Suprapubic skin (tissue), 4 donors: ENCODE data around the gene AGTRAP. TPM values are rescaled to one million over a fixed set of nuclear protein-coding genes. Genes with fewer than 3 reads are reported as not detected.

Experiments
- DNase-seq, 2 donors: peaks; one replicate each; pipeline ENCODE4 v3.0.0-alpha.2; 2019; ENCODE audit warnings: low spot score in 2 of 2
- H3K27ac ChIP-seq: fragments of 200-600 bp; sonication (generic); one replicate; pipeline ENCODE4 v1.5.1; 2019
- H3K27me3 ChIP-seq: fragments of 200-600 bp; sonication (generic); one replicate; pipeline ENCODE4 v1.5.1; 2019
- H3K36me3 ChIP-seq: fragments of 200-600 bp; sonication (generic); one replicate; pipeline ENCODE4 v1.5.1; 2019
- H3K4me1 ChIP-seq: fragments of 200-600 bp; sonication (generic); one replicate; pipeline ENCODE4 v1.5.1; 2019
- H3K4me3 ChIP-seq: fragments of 200-600 bp; sonication (generic); one replicate; pipeline ENCODE4 v1.5.1; 2019; ENCODE audit warnings: mild to moderate bottlenecking
- H3K9me3 ChIP-seq: fragments of 200-600 bp; sonication (generic); one replicate; pipeline ENCODE4 v1.5.1; 2019
- EP300 ChIP-seq: sonication (generic); formaldehyde crosslinking; IDR thresholded peaks from one replicate; pipeline ENCODE4 v1.6.1; 2017; ENCODE audit warnings: antibody characterized with exemption
- POLR2A ChIP-seq, 2 donors: fragments of 450-650 bp; IDR thresholded peaks; one replicate each; pipeline ENCODE4 v1.6.1; 2017; ENCODE audit warnings: antibody characterized with exemption in 2 of 2, mild to moderate bottlenecking in 2 of 2, moderate library complexity in 2 of 2
- POLR2AphosphoS5 ChIP-seq, 3 donors: sonication (generic); formaldehyde crosslinking; IDR thresholded peaks; one replicate each; pipeline ENCODE4 v1.6.1; 2017; ENCODE audit warnings: antibody characterized with exemption in 3 of 3
- WGBS: methylation state at CpG from one replicate; pipeline ENCODE4 v1.1.5; 2018; 5-methylcytosine and 5-hydroxymethylcytosine counted together
- total RNA-seq, 4 donors: library from RNA; depleted of rRNA; stranded (reverse); fragments of >200 nt; gene quantifications; one replicate each; pipeline ENCODE4 v1.1.0, GENCODE V29; 2016
- TF ChIP-seq, protein P1 (sequence below), 2 donors: fragments of 200-600 bp in 1 of 2; fragments of 450-650 bp in 1 of 2; sonication (generic) in 1 of 2; IDR thresholded peaks; one replicate each; pipeline ENCODE4 v1.5.1; 2016 to 2019; ENCODE audit warnings: antibody characterized with exemption in 2 of 2, mild to moderate bottlenecking in 1 of 2, moderate library complexity in 1 of 2

The AGTRAP gene
- total RNA-seq, 4 donors from 2014 or later: 34.7 to 52.5 (median 47.2) TPM

DNA sequence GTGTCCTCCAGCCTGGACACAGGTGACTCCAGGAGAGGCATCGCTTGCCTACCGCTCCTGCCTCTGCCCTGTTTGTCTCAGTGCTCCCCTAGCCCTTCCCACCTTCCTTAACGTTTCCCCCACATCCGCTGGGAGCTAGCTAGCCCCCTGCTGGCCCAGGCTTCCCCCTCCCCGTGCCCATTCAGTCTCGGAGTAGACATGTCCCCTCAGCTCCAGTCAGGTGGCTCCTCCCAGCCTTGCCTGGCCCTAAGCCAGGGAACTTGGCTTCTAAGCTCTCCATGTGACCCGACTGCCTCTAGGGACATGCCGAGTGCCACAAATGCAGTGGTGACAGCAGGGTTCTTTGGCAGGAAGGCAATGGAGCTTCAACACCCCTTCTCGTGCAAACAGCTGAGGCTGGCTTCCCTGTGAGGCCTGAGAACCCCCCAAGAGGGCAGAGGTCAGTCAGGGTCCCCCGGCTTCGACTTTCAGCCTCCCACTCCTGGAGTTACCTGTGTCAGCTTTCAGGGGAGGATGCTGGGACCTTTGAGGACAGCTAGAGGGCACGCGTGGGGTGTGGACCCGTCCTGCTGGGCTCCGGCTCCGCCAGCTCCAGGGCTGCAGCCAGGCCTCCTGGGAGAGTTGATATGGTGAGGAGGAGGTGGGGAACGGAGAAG lies 28.2 kb upstream of the AGTRAP start:
- 19% methylated on average over 8 of the region's 17 CpGs for WGBS
- TF ChIP-seq, protein P1, sequence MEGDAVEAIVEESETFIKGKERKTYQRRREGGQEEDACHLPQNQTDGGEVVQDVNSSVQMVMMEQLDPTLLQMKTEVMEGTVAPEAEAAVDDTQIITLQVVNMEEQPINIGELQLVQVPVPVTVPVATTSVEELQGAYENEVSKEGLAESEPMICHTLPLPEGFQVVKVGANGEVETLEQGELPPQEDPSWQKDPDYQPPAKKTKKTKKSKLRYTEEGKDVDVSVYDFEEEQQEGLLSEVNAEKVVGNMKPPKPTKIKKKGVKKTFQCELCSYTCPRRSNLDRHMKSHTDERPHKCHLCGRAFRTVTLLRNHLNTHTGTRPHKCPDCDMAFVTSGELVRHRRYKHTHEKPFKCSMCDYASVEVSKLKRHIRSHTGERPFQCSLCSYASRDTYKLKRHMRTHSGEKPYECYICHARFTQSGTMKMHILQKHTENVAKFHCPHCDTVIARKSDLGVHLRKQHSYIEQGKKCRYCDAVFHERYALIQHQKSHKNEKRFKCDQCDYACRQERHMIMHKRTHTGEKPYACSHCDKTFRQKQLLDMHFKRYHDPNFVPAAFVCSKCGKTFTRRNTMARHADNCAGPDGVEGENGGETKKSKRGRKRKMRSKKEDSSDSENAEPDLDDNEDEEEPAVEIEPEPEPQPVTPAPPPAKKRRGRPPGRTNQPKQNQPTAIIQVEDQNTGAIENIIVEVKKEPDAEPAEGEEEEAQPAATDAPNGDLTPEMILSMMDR (IDR thresholded peaks at IDR 0.05): no peak
- TF ChIP-seq EP300 (no peak), POLR2A (IDR thresholded peaks at IDR 0.05) (no peak), POLR2AphosphoS5 (IDR thresholded peaks at IDR 0.05) (no peak)
- Histone ChIP-seq H3K4me1 (peaks cover 5% of the 10 kb centered on the region), H3K27ac (no peak overlapping the region), H3K9me3 (no peaks in the 10 kb centered on the region), H3K4me3 (no peak overlapping the region), H3K36me3 (no peaks in the 10 kb centered on the region), H3K27me3 (peaks cover 32% of the 10 kb centered on the region)
- no peak for DNase-seq

DNA sequence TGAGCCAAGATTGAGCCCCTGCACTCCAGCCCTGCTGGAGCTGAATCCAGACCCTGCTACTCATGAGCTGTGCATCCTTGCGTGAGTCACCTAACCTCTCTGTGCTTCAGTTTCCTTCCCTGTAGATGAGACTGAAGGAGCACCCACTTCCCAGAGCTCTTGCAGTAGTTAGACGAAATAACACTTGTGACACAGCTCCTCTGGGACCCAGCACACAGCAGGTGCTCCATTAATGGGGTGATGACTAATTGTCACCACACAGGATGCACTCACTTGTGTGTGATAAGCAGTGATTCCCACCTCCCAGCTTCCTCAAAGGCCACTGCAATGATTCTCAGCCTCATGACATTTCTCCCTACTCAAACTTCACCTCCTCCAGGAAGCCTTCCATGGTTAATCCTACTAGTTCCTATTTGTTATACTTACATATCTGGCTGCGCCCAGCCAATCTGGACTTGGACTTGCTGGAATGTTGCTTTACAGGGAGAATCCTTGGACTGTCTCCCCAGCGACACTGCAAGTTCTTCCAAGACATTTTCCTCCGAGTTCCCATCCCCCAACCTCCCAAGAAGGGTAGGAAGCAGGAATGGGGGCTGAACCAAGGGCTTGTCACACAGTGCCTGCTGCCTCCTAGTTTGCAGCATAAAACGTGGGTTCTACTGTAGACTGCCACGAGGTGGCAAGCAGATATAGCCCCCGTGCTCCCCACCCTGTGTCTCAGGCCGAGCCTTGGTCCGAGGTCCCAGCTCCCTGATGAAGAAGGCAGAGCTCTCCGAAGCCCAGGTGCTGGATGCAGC lies 27.2 kb upstream of the AGTRAP start:
- Histone ChIP-seq H3K27me3 (peaks cover 29% of the 10 kb centered on the region), H3K4me3 (no peak overlapping the region), H3K36me3 (no peaks in the 10 kb centered on the region), H3K4me1 (peaks cover 5% of the 10 kb centered on the region), H3K9me3 (no peaks in the 10 kb centered on the region), H3K27ac (no peak overlapping the region)
- DNase-seq: no peak
- 80% methylated on average over 8 of the region's 11 CpGs for WGBS
- TF ChIP-seq, protein P1 (IDR thresholded peaks at IDR 0.05): no peak
- TF ChIP-seq POLR2A (IDR thresholded peaks at IDR 0.05) (no peak), EP300 (no peak), POLR2AphosphoS5 (IDR thresholded peaks at IDR 0.05) (no peak)

DNA sequence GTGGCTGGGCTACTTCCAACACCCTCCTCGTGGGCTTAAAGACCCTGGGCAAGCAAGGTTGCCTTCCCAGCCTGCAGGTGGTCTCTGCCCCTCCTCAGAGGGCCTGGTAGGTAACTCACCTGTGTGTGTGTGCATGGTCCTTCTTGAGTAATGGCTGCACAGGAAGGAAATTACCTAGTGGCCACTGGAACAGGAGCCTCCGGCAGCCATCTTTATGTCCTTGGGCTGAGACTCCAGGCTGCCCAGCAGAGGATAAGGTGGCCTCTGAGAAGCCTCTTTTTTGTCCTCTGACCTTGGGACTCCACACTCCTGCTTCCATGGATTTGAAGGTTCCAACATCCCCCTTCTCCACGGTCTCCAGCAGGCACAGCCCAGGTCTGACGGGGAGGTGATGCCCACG lies 24.4 kb upstream of the AGTRAP start:
- Histone ChIP-seq H3K9me3 (no peaks in the 10 kb centered on the region), H3K4me3 (no peak overlapping the region), H3K4me1 (peaks cover 5% of the 10 kb centered on the region), H3K27me3 (peaks cover 15% of the 10 kb centered on the region), H3K27ac (no peak overlapping the region), H3K36me3 (no peaks in the 10 kb centered on the region)
- DNase-seq: no peak
- TF ChIP-seq EP300 (no peak), POLR2AphosphoS5 (IDR thresholded peaks at IDR 0.05) (no peak), POLR2A (IDR thresholded peaks at IDR 0.05) (no peak)
- TF ChIP-seq, protein P1 (IDR thresholded peaks at IDR 0.05): no peak
- WGBS: 91% methylated on average over 3 of the region's 5 CpGs

DNA sequence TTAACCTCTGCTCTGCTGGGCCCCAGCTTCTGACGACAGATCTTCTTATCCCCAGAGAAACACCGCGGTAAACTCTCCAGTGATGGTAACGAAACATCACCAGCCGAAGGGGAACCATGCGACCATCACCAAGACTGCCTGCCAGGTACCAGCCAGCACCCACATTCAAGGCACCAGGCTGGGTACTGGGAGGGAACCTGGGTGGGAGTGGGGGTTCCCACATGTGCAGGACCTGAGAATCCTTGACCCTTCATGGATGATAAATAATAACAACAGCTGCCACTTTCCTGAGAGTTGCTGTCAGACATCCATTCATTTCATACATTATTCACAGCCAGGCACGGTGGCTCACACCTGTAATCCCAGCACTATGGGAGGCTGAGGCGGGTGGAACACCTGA lies 23.7 kb upstream of the AGTRAP start:
- no peak overlapping the region for H3K4me3 ChIP-seq
- H3K36me3 ChIP-seq: no peaks in the 10 kb centered on the region
- 80% methylated on average over 1 of the region's 8 CpGs for WGBS
- no peak overlapping the region for H3K27ac ChIP-seq
- DNase-seq: no peak
- H3K27me3 ChIP-seq: peaks cover 15% of the 10 kb centered on the region
- peaks cover 4% of the 10 kb centered on the region for H3K4me1 ChIP-seq
- no peak for TF ChIP-seq EP300
- TF ChIP-seq POLR2A (IDR thresholded peaks at IDR 0.05): no peak
- TF ChIP-seq POLR2AphosphoS5 (IDR thresholded peaks at IDR 0.05): no peak
- TF ChIP-seq, protein P1 (IDR thresholded peaks at IDR 0.05): no peak
- no peaks in the 10 kb centered on the region for H3K9me3 ChIP-seq

DNA sequence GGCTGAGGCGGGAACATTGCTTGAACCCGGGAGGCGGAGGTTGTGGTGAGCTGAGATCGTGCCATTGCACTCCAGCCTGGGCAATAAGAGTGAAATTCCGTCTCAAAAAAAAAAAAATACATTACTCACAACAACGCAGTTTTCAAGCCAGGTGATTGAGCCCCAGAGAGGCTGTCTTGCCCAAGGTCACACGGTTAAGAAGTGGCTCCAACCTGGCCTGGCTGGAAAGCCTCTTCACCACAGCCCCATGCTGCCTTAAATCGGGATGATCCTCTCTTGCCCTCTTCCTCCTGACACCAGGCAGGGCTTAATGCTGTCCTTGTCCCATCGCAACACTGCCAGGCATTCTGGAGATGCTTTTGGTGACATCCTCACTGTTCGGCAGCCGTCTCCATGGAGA lies 22.8 kb upstream of the AGTRAP start:
- WGBS: 83% methylated on average over 11 of the region's 11 CpGs
- Histone ChIP-seq H3K27me3 (peaks cover 15% of the 10 kb centered on the region), H3K9me3 (no peaks in the 10 kb centered on the region), H3K36me3 (no peaks in the 10 kb centered on the region), H3K4me3 (no peak overlapping the region), H3K27ac (no peak overlapping the region), H3K4me1 (no peaks in the 10 kb centered on the region)
- DNase-seq: no peak
- TF ChIP-seq POLR2AphosphoS5 (IDR thresholded peaks at IDR 0.05) (no peak), POLR2A (IDR thresholded peaks at IDR 0.05) (no peak), EP300 (no peak)
- TF ChIP-seq, protein P1 (IDR thresholded peaks at IDR 0.05): no peak
